Measurements from ENCODE around the gene ZCCHC14. TPM values are rescaled to one million over a fixed set of nuclear protein-coding genes. Genes with fewer than 3 reads are reported as not detected.

ZCCHC14 gene
- total RNA-seq, 2 experiments from 2014 or later, result 16.4 to 18.3 TPM

DNA sequence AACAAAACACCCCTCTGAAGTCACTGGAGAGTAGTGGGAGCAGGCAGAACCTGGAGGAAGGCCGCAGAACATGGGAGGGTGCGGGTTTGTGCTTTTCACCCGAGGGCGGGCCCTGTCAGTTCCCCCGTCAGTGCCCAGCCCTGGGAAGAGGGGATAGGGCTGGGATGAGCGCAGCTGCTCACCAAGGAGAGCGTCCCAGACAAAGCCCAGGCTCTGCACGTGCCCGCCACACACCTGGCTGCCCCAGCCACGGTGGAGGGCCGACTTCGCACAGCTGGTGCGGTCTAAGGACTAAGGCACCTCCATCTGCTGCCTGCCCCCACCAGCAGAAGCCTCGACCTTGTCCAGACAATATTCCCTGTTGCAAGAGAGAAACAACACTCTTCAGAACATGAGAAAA lies 39.5 kb downstream of the ZCCHC14 start:
- H3K36me3 Mint-ChIP-seq (ENCODE audit: low read depth), result peaks cover 71% of the 10 kb centered on the region
- H3K27me3 Mint-ChIP-seq, result no peaks in the 10 kb centered on the region
- no peak overlapping the region for H3K27ac Mint-ChIP-seq

DNA sequence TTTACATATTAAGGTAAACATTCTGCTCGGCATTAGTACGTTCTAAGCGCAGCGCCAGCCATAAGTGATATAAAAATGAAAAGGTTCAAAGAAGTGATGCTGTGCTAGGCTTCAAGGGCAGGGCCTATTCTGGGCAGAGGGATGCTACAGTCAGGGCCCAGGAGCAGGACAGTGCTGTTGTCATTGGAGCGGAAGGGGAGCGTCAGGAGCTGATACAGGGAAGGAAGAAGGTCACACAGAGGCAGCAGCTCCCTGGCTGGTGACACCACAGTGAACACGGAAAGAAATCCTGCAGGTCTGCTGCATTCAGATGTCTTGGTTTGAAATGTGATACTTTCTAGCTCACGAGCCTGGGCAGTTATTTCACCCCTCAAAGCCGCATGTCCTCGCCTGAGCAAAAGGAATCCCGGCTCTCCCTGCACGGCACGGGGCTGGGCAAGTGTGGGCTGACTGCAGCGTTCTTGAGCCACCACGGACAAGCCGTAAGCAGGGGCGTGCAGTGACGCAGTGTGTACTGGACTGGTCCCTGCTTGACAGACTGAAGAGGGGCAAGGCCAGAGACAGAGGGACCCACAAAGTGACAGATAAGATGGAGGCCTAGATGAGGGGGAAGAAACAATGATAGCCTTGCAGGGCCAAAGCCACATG lies 41.1 kb downstream of the ZCCHC14 start:
- POLR2A ChIA-PET, result no interaction called here
- Mint-ChIP-seq H3K4me1 (ENCODE audit: low read depth) (peaks cover 5% of the 10 kb centered on the region), H3K9me3 (no peaks in the 10 kb centered on the region), H3K36me3 (ENCODE audit: low read depth) (peaks cover 71% of the 10 kb centered on the region), H3K4me3 (no peak overlapping the region), H3K27ac (no peak overlapping the region), H3K27me3 (no peaks in the 10 kb centered on the region)
- no peaks in the 10 kb centered on the region for H3K9me3 ChIP-seq (ENCODE audit: control insufficient read depth in 1 of 2, insufficient read depth in 1 of 2, low read length in 2 of 2)
- H3K4me3 ChIP-seq (ENCODE audit: low read length), result no peak overlapping the region
- intact Hi-C loops (cut with DNase I, micrococcal nuclease), result no loop called here
- no peak overlapping the region for H3K27ac ChIP-seq (ENCODE audit: low read depth in 1 of 2, low read length in 2 of 2)
- TF ChIP-seq, protein P1, sequence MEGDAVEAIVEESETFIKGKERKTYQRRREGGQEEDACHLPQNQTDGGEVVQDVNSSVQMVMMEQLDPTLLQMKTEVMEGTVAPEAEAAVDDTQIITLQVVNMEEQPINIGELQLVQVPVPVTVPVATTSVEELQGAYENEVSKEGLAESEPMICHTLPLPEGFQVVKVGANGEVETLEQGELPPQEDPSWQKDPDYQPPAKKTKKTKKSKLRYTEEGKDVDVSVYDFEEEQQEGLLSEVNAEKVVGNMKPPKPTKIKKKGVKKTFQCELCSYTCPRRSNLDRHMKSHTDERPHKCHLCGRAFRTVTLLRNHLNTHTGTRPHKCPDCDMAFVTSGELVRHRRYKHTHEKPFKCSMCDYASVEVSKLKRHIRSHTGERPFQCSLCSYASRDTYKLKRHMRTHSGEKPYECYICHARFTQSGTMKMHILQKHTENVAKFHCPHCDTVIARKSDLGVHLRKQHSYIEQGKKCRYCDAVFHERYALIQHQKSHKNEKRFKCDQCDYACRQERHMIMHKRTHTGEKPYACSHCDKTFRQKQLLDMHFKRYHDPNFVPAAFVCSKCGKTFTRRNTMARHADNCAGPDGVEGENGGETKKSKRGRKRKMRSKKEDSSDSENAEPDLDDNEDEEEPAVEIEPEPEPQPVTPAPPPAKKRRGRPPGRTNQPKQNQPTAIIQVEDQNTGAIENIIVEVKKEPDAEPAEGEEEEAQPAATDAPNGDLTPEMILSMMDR (IDR thresholded peaks at IDR 0.05), result no peak
- CTCF ChIA-PET, result no interaction called here
- peaks cover 33% of the 10 kb centered on the region for H3K36me3 ChIP-seq (ENCODE audit: insufficient read depth, low read length)
- no peak for DNase-seq
- no peak for ATAC-seq (ENCODE audit: poor library complexity)
- H3K4me1 ChIP-seq (ENCODE audit: insufficient read depth, low read length), result no peaks in the 10 kb centered on the region
- H3K27me3 ChIP-seq (ENCODE audit: control insufficient read depth in 1 of 2, insufficient read depth in 2 of 2, low read length in 2 of 2), result no peaks in the 10 kb centered on the region

More for the DNA sequence above, 39.5 kb downstream of the ZCCHC14 start:
- intact Hi-C loops (cut with DNase I, micrococcal nuclease), result no loop called here
- Histone ChIP-seq H3K27me3 (ENCODE audit: control insufficient read depth in 1 of 2, insufficient read depth in 2 of 2, low read length in 2 of 2) (no peaks in the 10 kb centered on the region), H3K4me1 (ENCODE audit: insufficient read depth, low read length) (peaks cover 7% of the 10 kb centered on the region), H3K36me3 (ENCODE audit: insufficient read depth, low read length) (peaks cover 29% of the 10 kb centered on the region), H3K9me3 (ENCODE audit: control insufficient read depth in 1 of 2, insufficient read depth in 1 of 2, low read length in 2 of 2) (no peaks in the 10 kb centered on the region), H3K27ac (ENCODE audit: low read depth in 1 of 2, low read length in 2 of 2) (no peak overlapping the region), H3K4me3 (ENCODE audit: low read length) (no peak overlapping the region)
- TF ChIP-seq, protein P1 (IDR thresholded peaks at IDR 0.05), result no peak
- CTCF ChIA-PET, result no interaction called here
- DNase-seq (no peak), ATAC-seq (ENCODE audit: poor library complexity) (no peak)
- no peaks in the 10 kb centered on the region for H3K9me3 Mint-ChIP-seq
- H3K4me3 Mint-ChIP-seq, result no peak overlapping the region
- POLR2A ChIA-PET, result no interaction called here
- peaks cover 12% of the 10 kb centered on the region for H3K4me1 Mint-ChIP-seq (ENCODE audit: low read depth)

DNA sequence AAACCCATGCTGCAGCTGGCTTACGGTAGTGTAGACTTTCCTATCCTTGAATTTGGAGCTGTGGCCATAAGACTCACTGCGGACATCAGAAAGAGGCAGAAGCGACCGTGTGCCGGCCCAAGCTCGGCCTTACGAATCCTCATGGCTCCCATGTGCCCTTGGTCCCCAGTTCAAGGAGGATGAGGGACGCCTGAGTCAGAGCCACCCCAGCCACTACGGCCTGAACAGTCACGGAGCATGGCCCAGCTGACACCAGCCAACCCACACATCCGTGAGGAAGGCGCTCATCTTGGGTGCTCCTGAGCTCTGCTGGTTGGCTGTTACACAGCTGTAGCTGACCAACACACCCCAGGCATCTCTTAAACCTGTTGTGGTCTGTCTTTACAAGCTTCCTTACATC lies 44.0 kb downstream of the ZCCHC14 start:
- H3K27me3 ChIP-seq (ENCODE audit: control insufficient read depth in 1 of 2, insufficient read depth in 2 of 2, low read length in 2 of 2), result no peaks in the 10 kb centered on the region
- H3K4me1 ChIP-seq (ENCODE audit: insufficient read depth, low read length), result no peaks in the 10 kb centered on the region
- H3K27ac ChIP-seq (ENCODE audit: low read depth in 1 of 2, low read length in 2 of 2), result no peak overlapping the region
- H3K4me3 ChIP-seq (ENCODE audit: low read length), result no peak overlapping the region
- Mint-ChIP-seq H3K4me3 (no peak overlapping the region), H3K27me3 (no peaks in the 10 kb centered on the region), H3K27ac (no peak overlapping the region), H3K9me3 (no peaks in the 10 kb centered on the region), H3K36me3 (ENCODE audit: low read depth) (peaks cover 78% of the 10 kb centered on the region), H3K4me1 (ENCODE audit: low read depth) (peaks cover 5% of the 10 kb centered on the region)
- CTCF ChIA-PET, result no interaction called here
- ATAC-seq (ENCODE audit: poor library complexity) (no peak), DNase-seq (no peak)
- POLR2A ChIA-PET, result no interaction called here
- H3K36me3 ChIP-seq (ENCODE audit: insufficient read depth, low read length), result peaks cover 31% of the 10 kb centered on the region
- H3K9me3 ChIP-seq (ENCODE audit: control insufficient read depth in 1 of 2, insufficient read depth in 1 of 2, low read length in 2 of 2), result no peaks in the 10 kb centered on the region
- TF ChIP-seq, protein P1 (IDR thresholded peaks at IDR 0.05), result no peak
- intact Hi-C loops (cut with DNase I, micrococcal nuclease), result no loop called here

Measured in CD4-positive, alpha-beta T cell (primary cell).